ENCODE results near the gene GPX4.

- TF ChIP-seq POLR2A (IDR thresholded peaks at IDR 0.05): no peak
- no peak for TF ChIP-seq CTCF (IDR thresholded peaks at IDR 0.05 in 8 of 11, conservative IDR thresholded peaks at IDR 0.05 in 3 of 11)
- no peak for TF ChIP-seq POLR2AphosphoS5 (IDR thresholded peaks at IDR 0.05)
These were observed 574 bp upstream of the GPX4 start for GRCh38 chr19:1103132-1103707.

Measured in spleen (tissue), 7 donors.